Dendritic cell treated with granulocyte-macrophage colony-stimulating factor and Interleukin-4, amounts not matched to agents 40 ng/mL and 50 ng/mL, for 4 days (primary cell): ENCODE data around the gene TMEM143.

Experiments
- H3K27ac Mint-ChIP-seq: one replicate; pipeline ENCODE4 v1.8.0; 2022; ENCODE audit warnings: mild to moderate bottlenecking, mixed read lengths
- H3K27me3 Mint-ChIP-seq: one replicate; pipeline ENCODE4 v1.8.0; 2022; ENCODE audit warnings: mild to moderate bottlenecking, mixed read lengths
- H3K36me3 Mint-ChIP-seq: one replicate; pipeline ENCODE4 v1.8.0; 2022; ENCODE audit warnings: low read depth, mixed read lengths
- H3K4me1 Mint-ChIP-seq: one replicate; pipeline ENCODE4 v1.8.0; 2022; ENCODE audit warnings: low read depth, mixed read lengths
- H3K4me3 Mint-ChIP-seq: one replicate; pipeline ENCODE4 v1.8.0; 2022; ENCODE audit warnings: mild to moderate bottlenecking, moderate library complexity, mixed read lengths
- H3K9me3 Mint-ChIP-seq: one replicate; pipeline ENCODE4 v1.8.0; 2022; ENCODE audit warnings: mixed read lengths
- intact Hi-C: fragments of 100-400 bp; cut with micrococcal nuclease; formaldehyde crosslinking; loops from one replicate; pipeline ENCODE4 v1.15.0; 2022

TMEM143 gene

GRCh38 chr19:48363810-48364597 lies at the start of gene TMEM143, which contains the start of gene SYNGR4:
Gene TMEM143, minus strand, starts transcription at chr19:48363940. Its CDS starts 20 bp downstream, at chr19:48363920.
Gene SYNGR4, plus strand, starts transcription at chr19:48364367. Its CDS starts 1,476 bp downstream, at chr19:48365843.
- no peaks in the 10 kb centered on the region for H3K9me3 Mint-ChIP-seq
- H3K36me3 Mint-ChIP-seq, result peaks cover 8% of the 10 kb centered on the region
- H3K27ac Mint-ChIP-seq, result peak within 1 kb of the TSS; percentile 95
- H3K27me3 Mint-ChIP-seq, result no peaks in the 10 kb centered on the region
- H3K4me3 Mint-ChIP-seq, result peak within 1 kb of the TSS; percentile 78
- intact Hi-C loops, result loop anchor here (1.0 to 2.0 kb wide), 2 partner anchors 27 to 51 kb away; partner anchors contain the start of gene KDELR1
- peaks cover 18% of the 10 kb centered on the region for H3K4me1 Mint-ChIP-seq

GRCh38 chr19:48405850-48406249 lies 42.1 kb upstream of the TMEM143 start:
- no peaks in the 10 kb centered on the region for H3K36me3 Mint-ChIP-seq
- H3K27me3 Mint-ChIP-seq, result peaks cover 21% of the 10 kb centered on the region
- H3K9me3 Mint-ChIP-seq, result peaks cover 9% of the 10 kb centered on the region
- peaks cover 25% of the 10 kb centered on the region for H3K4me1 Mint-ChIP-seq
- intact Hi-C loops, result no loop called here
- no peak overlapping the region for H3K27ac Mint-ChIP-seq
- H3K4me3 Mint-ChIP-seq, result no peak overlapping the region

GRCh38 chr19:48405010-48405659 lies 41.4 kb upstream of the TMEM143 start:
- peaks cover 25% of the 10 kb centered on the region for H3K4me1 Mint-ChIP-seq
- H3K27ac Mint-ChIP-seq, result no peak overlapping the region
- peaks cover 9% of the 10 kb centered on the region for H3K9me3 Mint-ChIP-seq
- no peak overlapping the region for H3K4me3 Mint-ChIP-seq
- H3K36me3 Mint-ChIP-seq, result no peaks in the 10 kb centered on the region
- intact Hi-C loops, result no loop called here
- H3K27me3 Mint-ChIP-seq, result peaks cover 21% of the 10 kb centered on the region

GRCh38 chr19:48403606-48404005 lies 39.9 kb upstream of the TMEM143 start:
- H3K4me3 Mint-ChIP-seq, result no peak overlapping the region
- peaks cover 18% of the 10 kb centered on the region for H3K27me3 Mint-ChIP-seq
- H3K27ac Mint-ChIP-seq, result peak overlapping the region; percentile 35
- intact Hi-C loops, result no loop called here
- H3K4me1 Mint-ChIP-seq, result peaks cover 39% of the 10 kb centered on the region
- H3K9me3 Mint-ChIP-seq, result peaks cover 18% of the 10 kb centered on the region
- no peaks in the 10 kb centered on the region for H3K36me3 Mint-ChIP-seq

- Mint-ChIP-seq H3K36me3 (peaks cover 10% of the 10 kb centered on the region), H3K27ac (no peak overlapping the region), H3K9me3 (peaks cover 18% of the 10 kb centered on the region), H3K27me3 (peaks cover 23% of the 10 kb centered on the region), H3K4me1 (peaks cover 51% of the 10 kb centered on the region), H3K4me3 (no peak overlapping the region)
- intact Hi-C loops, result loop anchor here (2.0 kb wide), 1 partner anchor 14 kb away; no protein-coding TSS in a partner anchor
These were observed 37.5 kb upstream of the TMEM143 start for GRCh38 chr19:48401287-48401686.

GRCh38 chr19:48400018-48400742 lies 36.4 kb upstream of the TMEM143 start:
- Mint-ChIP-seq H3K4me3 (no peak overlapping the region), H3K4me1 (peaks cover 54% of the 10 kb centered on the region), H3K27ac (peak overlapping the region; percentile 80), H3K36me3 (peaks cover 10% of the 10 kb centered on the region), H3K27me3 (peaks cover 31% of the 10 kb centered on the region), H3K9me3 (peaks cover 9% of the 10 kb centered on the region)
- intact Hi-C loops, result loop anchor here (2.0 kb wide), 1 partner anchor 15 kb away; no protein-coding TSS in a partner anchor

- Mint-ChIP-seq H3K27me3 (peaks cover 46% of the 10 kb centered on the region), H3K4me3 (peak overlapping the region; percentile 82)
These were observed 34.9 kb upstream of the TMEM143 start for GRCh38 chr19:48398375-48399235.

GRCh38 chr19:48398102-48398374 lies 34.3 kb upstream of the TMEM143 start:
- Mint-ChIP-seq H3K27ac (peak overlapping the region; percentile 82), H3K4me1 (peaks cover 63% of the 10 kb centered on the region), H3K27me3 (peaks cover 52% of the 10 kb centered on the region), H3K9me3 (peaks cover 9% of the 10 kb centered on the region), H3K36me3 (peaks cover 10% of the 10 kb centered on the region), H3K4me3 (peak overlapping the region; percentile 82)
- intact Hi-C loops, result no loop called here

More at GRCh38 chr19:48398375-48399235, 34.9 kb upstream of the TMEM143 start:
- intact Hi-C loops, result no loop called here
- Mint-ChIP-seq H3K36me3 (peaks cover 10% of the 10 kb centered on the region), H3K27ac (peak overlapping the region; percentile 82), H3K9me3 (peaks cover 9% of the 10 kb centered on the region), H3K4me1 (peaks cover 67% of the 10 kb centered on the region)

GRCh38 chr19:48397263-48398101 lies 33.7 kb upstream of the TMEM143 start:
- Mint-ChIP-seq H3K36me3 (peaks cover 10% of the 10 kb centered on the region), H3K4me3 (peak overlapping the region; percentile 82), H3K27me3 (peaks cover 57% of the 10 kb centered on the region), H3K9me3 (peaks cover 9% of the 10 kb centered on the region), H3K27ac (peak overlapping the region; percentile 82), H3K4me1 (peaks cover 63% of the 10 kb centered on the region)
- intact Hi-C loops, result no loop called here

GRCh38 chr19:48396824-48397176 lies 33.1 kb upstream of the TMEM143 start:
- Mint-ChIP-seq H3K4me3 (no peak overlapping the region), H3K27me3 (peaks cover 64% of the 10 kb centered on the region), H3K27ac (peak overlapping the region; percentile 82), H3K4me1 (peaks cover 65% of the 10 kb centered on the region), H3K36me3 (peaks cover 10% of the 10 kb centered on the region), H3K9me3 (peaks cover 9% of the 10 kb centered on the region)
- intact Hi-C loops, result no loop called here

GRCh38 chr19:48396016-48396823 lies 32.5 kb upstream of the TMEM143 start:
- Mint-ChIP-seq H3K27me3 (peaks cover 67% of the 10 kb centered on the region), H3K9me3 (peaks cover 9% of the 10 kb centered on the region), H3K4me3 (no peak overlapping the region), H3K4me1 (peaks cover 65% of the 10 kb centered on the region), H3K36me3 (peaks cover 14% of the 10 kb centered on the region), H3K27ac (no peak overlapping the region)
- intact Hi-C loops, result no loop called here

- no peak overlapping the region for H3K4me3 Mint-ChIP-seq
- peaks cover 22% of the 10 kb centered on the region for H3K36me3 Mint-ChIP-seq
- H3K4me1 Mint-ChIP-seq, result peaks cover 63% of the 10 kb centered on the region
- peaks cover 9% of the 10 kb centered on the region for H3K9me3 Mint-ChIP-seq
- intact Hi-C loops, result no loop called here
- H3K27me3 Mint-ChIP-seq, result peaks cover 67% of the 10 kb centered on the region
- no peak overlapping the region for H3K27ac Mint-ChIP-seq
These were observed 31.8 kb upstream of the TMEM143 start for GRCh38 chr19:48395499-48395898.
